DND-41 (cell line): Measurements from ENCODE around the gene GSE1.

Experiments
- CTCF ChIP-seq: IDR thresholded peaks from 2 replicates; pipeline ENCODE4 v1.5.1; 2012; ENCODE audit warnings: borderline replicate concordance, low read length, moderate library complexity, mild to moderate bottlenecking; ENCODE audit not compliant: poor library complexity, severe bottlenecking; ENCODE audit errors: extremely low read depth
- EZH2 ChIP-seq: IDR thresholded peaks from 3 replicates; pipeline ENCODE4 v1.6.1; 2012; ENCODE audit warnings: borderline replicate concordance, low read depth, mild to moderate bottlenecking, moderate library complexity, low read length, inconsistent platforms; ENCODE audit not compliant: severe bottlenecking

DNA sequence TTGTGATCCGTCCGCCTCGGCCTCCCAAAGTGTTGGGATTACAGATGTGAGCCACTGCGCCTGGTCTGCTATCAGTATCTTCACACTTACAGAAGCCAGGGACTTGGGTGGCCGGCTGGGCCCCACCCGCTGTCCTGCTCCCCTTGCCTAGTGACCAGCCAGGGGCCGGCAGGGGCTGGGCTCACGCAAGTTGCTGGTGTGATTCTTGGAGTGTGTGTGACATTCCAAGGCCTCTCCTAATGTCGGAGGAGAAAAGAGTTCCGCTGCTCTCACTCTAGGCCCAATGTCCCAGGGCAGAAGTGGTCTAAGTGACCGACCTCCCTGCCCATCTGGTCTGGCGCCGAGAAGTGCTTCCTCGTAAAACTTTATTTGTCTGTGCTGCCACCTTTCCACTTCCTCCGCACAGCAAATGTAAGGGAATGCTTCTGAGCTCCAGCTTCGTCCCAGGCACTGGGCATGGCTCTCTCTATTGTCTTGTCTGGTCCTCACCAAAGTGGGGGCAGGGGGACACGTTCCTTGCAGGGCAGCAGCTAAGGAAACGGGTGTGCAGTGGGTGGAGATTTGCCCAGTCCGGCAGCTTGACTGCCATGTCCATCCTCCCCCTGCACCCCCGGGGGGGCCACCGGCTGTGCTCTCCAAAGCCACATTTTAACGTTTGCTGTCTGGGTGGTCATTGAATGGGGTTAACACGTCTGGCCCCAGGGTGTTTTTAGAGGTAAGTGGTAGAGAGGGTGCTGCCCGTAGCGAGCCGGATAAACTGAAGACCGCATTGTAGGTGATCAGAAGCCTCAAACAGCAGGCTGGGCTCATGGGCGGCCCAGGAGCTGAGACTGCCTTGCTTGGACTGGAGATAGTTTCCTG, 7.8 kb upstream of the GSE1 start:
- no peak for TF ChIP-seq EZH2
- TF ChIP-seq CTCF: no peak
